ENCODE results near the gene IL36A.
A peak's percentile ranks its signal among the peaks of the same experiment; 100 is the strongest.

DNA sequence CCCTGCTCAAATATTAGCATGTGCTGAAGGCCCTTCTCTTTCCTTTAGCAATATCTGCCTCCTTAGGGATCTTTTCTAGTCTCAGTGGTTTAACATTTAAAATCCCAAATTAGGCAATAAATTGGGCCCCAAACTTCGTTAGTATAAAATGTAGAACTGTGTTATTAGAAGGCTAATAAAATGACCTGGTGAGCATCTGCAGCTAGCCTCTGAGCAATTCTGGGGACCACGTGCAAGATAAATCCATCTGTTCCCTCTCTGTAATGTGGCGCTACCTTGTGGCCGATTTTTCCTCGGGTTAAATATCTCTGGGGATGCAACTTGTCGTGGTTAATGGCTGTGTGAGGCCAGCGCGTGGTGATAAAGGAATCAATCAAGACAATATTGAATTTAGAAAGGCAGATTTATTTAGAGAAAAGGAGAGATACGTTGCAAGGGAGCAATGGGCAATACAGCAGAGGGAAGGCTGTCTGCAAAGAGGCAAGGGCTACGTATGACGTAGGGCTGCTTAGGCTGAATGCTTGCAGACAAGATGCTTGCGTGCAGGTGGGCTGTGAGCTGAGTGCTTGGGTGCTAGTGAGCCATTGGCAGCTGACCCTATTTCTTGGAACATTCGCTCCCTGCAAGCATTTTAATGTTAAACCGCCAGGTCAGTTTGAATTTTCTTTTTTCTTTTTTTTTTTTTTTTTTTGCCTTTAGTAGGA lies 46.0 kb upstream of the IL36A start:
- TF ChIP-seq POLR2AphosphoS5 (IDR thresholded peaks at IDR 0.05; ENCODE audit: low read depth, low read length) (no peak), TCF7L2 (IDR thresholded peaks at IDR 0.05; ENCODE audit: low read depth, low read length) (no peak)
- TF ChIP-seq, protein P1, sequence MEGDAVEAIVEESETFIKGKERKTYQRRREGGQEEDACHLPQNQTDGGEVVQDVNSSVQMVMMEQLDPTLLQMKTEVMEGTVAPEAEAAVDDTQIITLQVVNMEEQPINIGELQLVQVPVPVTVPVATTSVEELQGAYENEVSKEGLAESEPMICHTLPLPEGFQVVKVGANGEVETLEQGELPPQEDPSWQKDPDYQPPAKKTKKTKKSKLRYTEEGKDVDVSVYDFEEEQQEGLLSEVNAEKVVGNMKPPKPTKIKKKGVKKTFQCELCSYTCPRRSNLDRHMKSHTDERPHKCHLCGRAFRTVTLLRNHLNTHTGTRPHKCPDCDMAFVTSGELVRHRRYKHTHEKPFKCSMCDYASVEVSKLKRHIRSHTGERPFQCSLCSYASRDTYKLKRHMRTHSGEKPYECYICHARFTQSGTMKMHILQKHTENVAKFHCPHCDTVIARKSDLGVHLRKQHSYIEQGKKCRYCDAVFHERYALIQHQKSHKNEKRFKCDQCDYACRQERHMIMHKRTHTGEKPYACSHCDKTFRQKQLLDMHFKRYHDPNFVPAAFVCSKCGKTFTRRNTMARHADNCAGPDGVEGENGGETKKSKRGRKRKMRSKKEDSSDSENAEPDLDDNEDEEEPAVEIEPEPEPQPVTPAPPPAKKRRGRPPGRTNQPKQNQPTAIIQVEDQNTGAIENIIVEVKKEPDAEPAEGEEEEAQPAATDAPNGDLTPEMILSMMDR (IDR thresholded peaks at IDR 0.05), result peak; percentile 78
- TF ChIP-seq, protein P2, sequence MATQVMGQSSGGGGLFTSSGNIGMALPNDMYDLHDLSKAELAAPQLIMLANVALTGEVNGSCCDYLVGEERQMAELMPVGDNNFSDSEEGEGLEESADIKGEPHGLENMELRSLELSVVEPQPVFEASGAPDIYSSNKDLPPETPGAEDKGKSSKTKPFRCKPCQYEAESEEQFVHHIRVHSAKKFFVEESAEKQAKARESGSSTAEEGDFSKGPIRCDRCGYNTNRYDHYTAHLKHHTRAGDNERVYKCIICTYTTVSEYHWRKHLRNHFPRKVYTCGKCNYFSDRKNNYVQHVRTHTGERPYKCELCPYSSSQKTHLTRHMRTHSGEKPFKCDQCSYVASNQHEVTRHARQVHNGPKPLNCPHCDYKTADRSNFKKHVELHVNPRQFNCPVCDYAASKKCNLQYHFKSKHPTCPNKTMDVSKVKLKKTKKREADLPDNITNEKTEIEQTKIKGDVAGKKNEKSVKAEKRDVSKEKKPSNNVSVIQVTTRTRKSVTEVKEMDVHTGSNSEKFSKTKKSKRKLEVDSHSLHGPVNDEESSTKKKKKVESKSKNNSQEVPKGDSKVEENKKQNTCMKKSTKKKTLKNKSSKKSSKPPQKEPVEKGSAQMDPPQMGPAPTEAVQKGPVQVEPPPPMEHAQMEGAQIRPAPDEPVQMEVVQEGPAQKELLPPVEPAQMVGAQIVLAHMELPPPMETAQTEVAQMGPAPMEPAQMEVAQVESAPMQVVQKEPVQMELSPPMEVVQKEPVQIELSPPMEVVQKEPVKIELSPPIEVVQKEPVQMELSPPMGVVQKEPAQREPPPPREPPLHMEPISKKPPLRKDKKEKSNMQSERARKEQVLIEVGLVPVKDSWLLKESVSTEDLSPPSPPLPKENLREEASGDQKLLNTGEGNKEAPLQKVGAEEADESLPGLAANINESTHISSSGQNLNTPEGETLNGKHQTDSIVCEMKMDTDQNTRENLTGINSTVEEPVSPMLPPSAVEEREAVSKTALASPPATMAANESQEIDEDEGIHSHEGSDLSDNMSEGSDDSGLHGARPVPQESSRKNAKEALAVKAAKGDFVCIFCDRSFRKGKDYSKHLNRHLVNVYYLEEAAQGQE (IDR thresholded peaks at IDR 0.05; ENCODE audit: insufficient read depth in 1 of 2, low read depth in 2 of 2, low read length in 1 of 2), result no peak

All from Panc1 (cell line).